Measurements from ENCODE around the gene BLZF1. TPM values are rescaled to one million over a fixed set of nuclear protein-coding genes. Genes with fewer than 3 reads are reported as not detected.

Gene BLZF1
- total and polyA plus RNA-seq, 2 of the 8 experiments (the other 6 are each of a cell fraction or from before 2014, with no cell fraction given): 1.8 to 10.3 TPM

DNA sequence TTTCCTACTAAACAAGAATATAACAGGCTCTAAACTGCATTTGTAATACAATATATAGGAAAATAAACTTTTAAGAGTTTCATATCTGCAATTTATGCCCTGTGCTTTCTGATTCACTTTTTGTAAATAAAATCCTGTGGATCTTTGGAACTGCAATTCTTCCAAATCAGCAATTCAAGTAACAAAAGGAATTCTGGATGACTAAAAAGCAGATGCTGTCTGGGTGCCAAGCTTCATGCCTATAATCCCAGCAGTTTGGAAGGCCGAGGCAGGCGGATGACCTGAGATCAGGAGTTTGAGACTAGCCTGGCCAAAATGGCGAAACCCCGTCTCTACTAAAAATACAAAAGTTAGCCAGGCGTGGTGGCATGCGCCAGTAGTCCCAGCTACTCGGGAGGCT is 6.7 kb upstream of the BLZF1 start:
- Histone ChIP-seq H2BK20ac (ENCODE audit: low read length) (no peak overlapping the region), H3K4me3 (ENCODE audit: extremely low read depth in 1 of 4, insufficient read depth in 2 of 4, low read depth in 3 of 4, low read length in 4 of 4) (no peak overlapping the region), H2BK120ac (replicated peaks; ENCODE audit: low read depth, low read length) (no peak overlapping the region), H3K4ac (replicated peaks; ENCODE audit: insufficient read length, low read depth, low read length) (no peak overlapping the region), H3K23ac (ENCODE audit: insufficient read length) (no peak overlapping the region), H2AK5ac (ENCODE audit: low read depth, low read length) (no peak overlapping the region), H3K9me3 (ENCODE audit: insufficient read depth in 2 of 2, low read depth in 1 of 2, low read length in 1 of 2) (peaks cover 0 to 3% of the 10 kb centered on the region in 2 experiments; a peak in 1 of 4 replicates), H3K14ac (ENCODE audit: insufficient read length) (no peak overlapping the region), H3K27ac (ENCODE audit: low read depth, low read length) (no peak overlapping the region), H2BK12ac (ENCODE audit: low read depth, low read length) (no peak overlapping the region), H4K20me1 (replicated peaks in 1 of 2; ENCODE audit: control insufficient read depth in 1 of 2, insufficient read depth in 2 of 2, low read length in 2 of 2) (no peaks in the 10 kb centered on the region), H3K27me3 (replicated peaks in 1 of 4; ENCODE audit: control insufficient read depth in 3 of 4, extremely low read depth in 1 of 4, insufficient read depth in 3 of 4, low read length in 3 of 4) (no peaks in the 10 kb centered on the region), H3K18ac (ENCODE audit: extremely low read depth, low read length) (no peak overlapping the region), H2BK15ac (ENCODE audit: low read length) (no peak overlapping the region), H3K79me2 (ENCODE audit: control insufficient read depth in 1 of 2, insufficient read depth in 2 of 2, low read length in 2 of 2) (no peaks in the 10 kb centered on the region; a peak in 2 of 4 replicates), H3K79me1 (ENCODE audit: low read depth, low read length) (no peaks in the 10 kb centered on the region), H4K8ac (ENCODE audit: extremely low read depth, insufficient read depth, low read length) (no peak overlapping the region), H4K5ac (ENCODE audit: insufficient read length, low read depth, low read length) (no peak overlapping the region), H3K56ac (replicated peaks; ENCODE audit: insufficient read length, low read depth, low read length) (no peak overlapping the region), H3K36me3 (ENCODE audit: control insufficient read depth in 2 of 4, insufficient read depth in 4 of 4, low read length in 3 of 4) (no peaks in the 10 kb centered on the region), H2AFZ (ENCODE audit: low read length) (no peak overlapping the region), H3K23me2 (ENCODE audit: low read depth, low read length) (no peaks in the 10 kb centered on the region), H3K9ac (replicated peaks in 1 of 4; ENCODE audit: extremely low read depth in 1 of 4, low read depth in 3 of 4, low read length in 3 of 4) (no peak overlapping the region), H4K91ac (replicated peaks; ENCODE audit: insufficient read length, low read length) (no peak overlapping the region), H2BK5ac (ENCODE audit: low read depth, low read length) (no peak overlapping the region), H3K4me2 (ENCODE audit: insufficient read depth in 1 of 2, low read depth in 2 of 2, low read length in 2 of 2) (no peak overlapping the region), H3K4me1 (replicated peaks in 1 of 4; ENCODE audit: control insufficient read depth in 3 of 4, insufficient read depth in 4 of 4, low read length in 3 of 4) (no peaks in the 10 kb centered on the region)
- ChIA-PET POLR2A (ENCODE audit: partially characterized antibody) (no interaction called here), CTCF (ENCODE audit: partially characterized antibody) (interaction anchor here (3.1 kb wide), 1 partner anchor 12 kb away, joined by 16 read pairs; no protein-coding TSS in a partner anchor)
- WGBS, 2 experiments (ENCODE audit: extremely low coverage in 1 of 2, insufficient coverage in 1 of 2, insufficient read length in 1 of 2, insufficient replicate concordance in 2 of 2, low coverage in 1 of 2, low lambda C conversion rate in 2 of 2, missing lambda C conversion rate in 1 of 2): 96% methylated on average over 7 of the region's 7 CpGs; no CpG with 5 or more reads in 1 of the 2 experiments
- FAIRE-seq (no peak), DNase-seq (ENCODE audit: low read depth in 1 of 2, low spot score in 2 of 2) (no peak)
- TF ChIP-seq ASH2L (IDR thresholded peaks at IDR 0.05; ENCODE audit: low read length) (no peak), CBX5 (IDR thresholded peaks at IDR 0.05; ENCODE audit: low read depth, low read length) (no peak)
- TF ChIP-seq, protein P1, sequence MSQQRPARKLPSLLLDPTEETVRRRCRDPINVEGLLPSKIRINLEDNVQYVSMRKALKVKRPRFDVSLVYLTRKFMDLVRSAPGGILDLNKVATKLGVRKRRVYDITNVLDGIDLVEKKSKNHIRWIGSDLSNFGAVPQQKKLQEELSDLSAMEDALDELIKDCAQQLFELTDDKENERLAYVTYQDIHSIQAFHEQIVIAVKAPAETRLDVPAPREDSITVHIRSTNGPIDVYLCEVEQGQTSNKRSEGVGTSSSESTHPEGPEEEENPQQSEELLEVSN (IDR thresholded peaks at IDR 0.05): no peak
